ENCODE measurements around the gene PWP2. TPM values are rescaled to one million over a fixed set of nuclear protein-coding genes. Genes with fewer than 3 reads are reported as not detected.
"Not testable (repeated sequence)": the region's sequence is repeated elsewhere in the genome, so short reads cannot be mapped to it uniquely, and the experiment has no call there.

PWP2 gene
- total RNA-seq, 1 experiment from 2014 or later = 1.4 TPM

DNA sequence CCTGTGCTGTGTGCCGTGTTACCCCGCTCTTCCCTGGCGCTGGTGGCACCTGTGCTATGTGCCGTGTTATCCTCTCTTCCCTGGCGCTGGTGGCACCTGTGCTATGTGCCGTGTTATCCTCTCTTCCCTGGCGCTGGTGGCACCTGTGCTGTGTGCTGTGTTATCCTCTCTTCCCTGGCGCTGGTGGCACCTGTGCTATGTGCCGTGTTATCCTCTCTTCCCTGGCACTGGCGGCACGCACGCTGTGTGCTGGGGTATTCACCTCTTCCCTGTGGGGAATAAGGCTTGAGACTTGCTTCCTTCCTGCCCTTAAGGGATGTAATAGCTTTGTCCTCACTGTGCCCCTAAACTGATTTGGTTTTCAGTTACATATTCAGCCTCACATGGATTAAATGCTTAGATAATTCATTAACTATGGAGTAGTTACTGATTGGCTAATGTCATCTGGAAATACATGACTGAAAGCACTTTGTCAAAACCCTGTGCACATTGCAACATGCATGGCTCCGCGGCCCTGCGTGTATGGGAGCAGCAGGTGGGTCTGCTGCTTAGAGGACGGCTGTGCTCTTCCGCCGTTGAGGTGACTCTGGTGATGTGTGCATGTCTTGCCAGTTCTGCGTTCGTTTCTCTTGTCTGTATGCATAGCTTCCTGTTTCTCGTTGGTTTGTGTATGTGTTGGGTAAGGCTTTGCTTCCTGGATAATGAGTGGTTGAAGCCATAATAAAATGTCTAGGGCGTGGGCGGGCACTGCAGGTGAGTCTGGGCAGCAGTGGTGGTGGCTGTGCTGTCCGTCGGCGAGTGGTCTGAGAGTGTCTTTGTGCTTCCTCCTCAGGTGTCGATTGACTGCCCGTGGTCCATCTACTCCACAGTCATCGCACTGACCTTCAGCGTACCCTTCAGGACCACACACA, 17.9 kb upstream of the PWP2 start:
- H3K27ac ChIP-seq = no peak overlapping the region
- H3K4me3 ChIP-seq = no peak overlapping the region
- no peaks in the 10 kb centered on the region for H3K27me3 ChIP-seq
- H3K4me1 ChIP-seq = peaks cover 9% of the 10 kb centered on the region
- H3K36me3 ChIP-seq = peaks cover 25% of the 10 kb centered on the region; the same call in 1 of the 2 replicates
- no peaks in the 10 kb centered on the region for H3K9me3 ChIP-seq (replicated peaks)
- no peak for DNase-seq

DNA sequence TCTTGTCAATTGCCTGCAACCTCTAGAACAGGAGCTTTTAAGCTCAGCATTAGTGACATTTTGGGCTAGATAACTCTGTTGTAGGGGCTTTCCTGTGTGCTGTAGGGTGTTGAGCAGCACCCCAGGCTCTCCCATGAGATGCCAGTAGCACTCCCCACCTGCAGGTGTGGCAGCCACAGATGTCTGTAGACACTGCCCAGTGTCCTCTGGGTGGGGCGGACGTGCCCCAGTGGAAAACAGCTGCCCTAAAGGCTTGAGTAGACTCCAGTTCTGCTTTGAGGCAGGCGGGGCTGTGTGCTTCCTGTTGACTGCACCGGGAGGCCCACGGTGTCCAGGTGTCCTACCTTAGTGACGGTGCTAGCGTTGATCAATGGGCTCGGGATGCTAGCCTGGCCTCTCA, 16.9 kb upstream of the PWP2 start:
- no peak overlapping the region for H3K27ac ChIP-seq
- no peaks in the 10 kb centered on the region for H3K9me3 ChIP-seq (replicated peaks)
- H3K27me3 ChIP-seq = no peaks in the 10 kb centered on the region
- no peak overlapping the region for H3K4me3 ChIP-seq
- H3K36me3 ChIP-seq = peaks cover 30% of the 10 kb centered on the region; the same call in 1 of the 2 replicates
- DNase-seq = no peak
- peaks cover 15% of the 10 kb centered on the region for H3K4me1 ChIP-seq

DNA sequence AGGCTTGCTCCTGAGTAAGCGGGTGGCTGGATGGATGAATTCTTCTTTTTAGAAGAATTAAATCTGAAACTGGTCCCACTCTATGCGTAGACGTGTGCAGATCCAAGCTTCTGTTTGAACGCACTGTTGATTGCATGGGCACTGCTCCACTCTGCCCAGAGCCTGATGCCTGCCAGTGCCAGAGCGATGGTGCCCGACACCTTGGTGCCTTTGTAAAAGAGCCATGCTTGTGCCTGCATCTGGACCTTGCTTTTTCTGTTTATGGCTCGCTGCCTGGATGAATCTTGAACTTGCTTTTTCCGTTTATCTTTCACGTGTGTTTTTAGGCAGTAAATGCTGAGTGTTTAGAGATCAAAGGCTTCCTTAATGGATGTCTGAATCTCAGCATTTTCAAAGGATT, 15.0 kb upstream of the PWP2 start:
- no peak for DNase-seq

DNA sequence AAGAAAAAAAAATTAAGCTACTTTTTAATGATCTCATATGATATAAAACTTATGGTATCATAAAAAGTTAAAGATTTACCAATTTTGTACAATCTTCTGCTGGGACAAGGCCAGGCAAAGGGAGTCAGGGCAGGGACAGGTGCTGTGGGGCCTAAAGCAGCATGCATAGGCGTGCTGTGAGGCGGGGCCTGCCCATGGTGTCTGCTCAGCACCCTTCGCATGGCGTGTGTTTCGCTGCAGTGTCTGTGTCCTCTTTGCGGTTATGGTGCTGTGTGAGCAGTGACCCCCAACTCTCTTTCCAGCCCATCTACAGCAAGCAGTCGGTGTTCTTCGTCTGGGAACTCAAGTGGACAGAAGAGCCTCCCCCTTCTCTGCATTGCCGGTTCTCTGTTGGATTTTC, 13.4 kb upstream of the PWP2 start:
- no peak overlapping the region; the same call in 1 of the 2 replicates for H3K27ac ChIP-seq
- no peak overlapping the region for H3K4me3 ChIP-seq
- DNase-seq = peak in 1 of 2 experiments; percentile 41
- H3K27me3 ChIP-seq = no peaks in the 10 kb centered on the region
- no peaks in the 10 kb centered on the region for H3K9me3 ChIP-seq (replicated peaks)
- H3K36me3 ChIP-seq = peaks cover 27% of the 10 kb centered on the region; the same call in 1 of the 2 replicates
- H3K4me1 ChIP-seq = peaks cover 17% of the 10 kb centered on the region

More for the DNA sequence above, 15.0 kb upstream of the PWP2 start:
- peaks cover 27% of the 10 kb centered on the region; the same call in 1 of the 2 replicates for H3K36me3 ChIP-seq
- H3K4me3 ChIP-seq = no peak overlapping the region
- H3K27me3 ChIP-seq = no peaks in the 10 kb centered on the region
- peaks cover 17% of the 10 kb centered on the region for H3K4me1 ChIP-seq
- H3K9me3 ChIP-seq (replicated peaks) = no peaks in the 10 kb centered on the region
- no peak overlapping the region for H3K27ac ChIP-seq

DNA sequence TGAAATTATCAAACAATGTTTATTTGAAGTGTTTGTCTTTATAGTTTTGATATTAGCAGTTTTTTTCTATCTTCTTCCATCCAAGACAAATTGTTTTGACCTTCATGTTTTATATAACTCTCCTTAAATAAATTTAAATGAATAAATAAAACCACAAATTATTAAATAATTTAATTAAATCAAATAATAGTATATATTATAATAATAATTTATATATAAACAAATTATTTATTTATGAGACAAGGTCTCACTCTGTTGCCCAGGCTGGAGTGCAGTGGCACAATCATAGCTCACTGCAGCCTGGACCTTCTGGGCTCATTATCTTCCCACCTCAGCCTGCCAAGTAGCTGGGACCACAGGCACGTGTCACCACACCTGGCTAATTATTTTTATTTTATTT, 12.4 kb upstream of the PWP2 start:
- Histone ChIP-seq H3K4me3 (no peak overlapping the region), H3K27me3 (no peaks in the 10 kb centered on the region), H3K27ac (no peak overlapping the region), H3K4me1 (peaks cover 17% of the 10 kb centered on the region), H3K9me3 (replicated peaks) (no peaks in the 10 kb centered on the region), H3K36me3 (peaks cover 24% of the 10 kb centered on the region; the same call in 1 of the 2 replicates)
- DNase-seq = no peak

DNA sequence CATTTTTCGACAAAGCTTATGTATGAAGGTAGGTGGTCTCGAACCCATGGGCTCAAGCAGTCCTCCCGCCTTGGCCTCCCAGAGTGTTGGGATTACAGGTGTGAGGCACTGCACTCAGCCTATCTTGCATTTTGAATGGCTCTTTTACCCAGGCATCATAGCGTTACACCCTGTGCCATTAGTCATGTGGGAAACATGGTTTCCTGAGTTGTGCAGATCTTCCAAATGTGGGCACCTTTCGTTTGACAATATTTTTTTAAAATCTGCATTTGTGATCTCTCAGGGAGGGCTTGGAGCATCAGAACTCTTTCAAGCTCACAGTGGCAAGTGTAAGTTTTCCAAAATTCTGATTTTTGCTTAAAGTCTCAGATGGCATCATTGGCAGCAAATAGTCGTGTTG, 8.7 kb upstream of the PWP2 start:
- H3K4me1 ChIP-seq = peaks cover 17% of the 10 kb centered on the region
- H3K9me3 ChIP-seq (replicated peaks); H3K27ac ChIP-seq; DNase-seq; H3K27me3 ChIP-seq; H3K4me3 ChIP-seq; H3K36me3 ChIP-seq: not testable (repeated sequence)

DNA sequence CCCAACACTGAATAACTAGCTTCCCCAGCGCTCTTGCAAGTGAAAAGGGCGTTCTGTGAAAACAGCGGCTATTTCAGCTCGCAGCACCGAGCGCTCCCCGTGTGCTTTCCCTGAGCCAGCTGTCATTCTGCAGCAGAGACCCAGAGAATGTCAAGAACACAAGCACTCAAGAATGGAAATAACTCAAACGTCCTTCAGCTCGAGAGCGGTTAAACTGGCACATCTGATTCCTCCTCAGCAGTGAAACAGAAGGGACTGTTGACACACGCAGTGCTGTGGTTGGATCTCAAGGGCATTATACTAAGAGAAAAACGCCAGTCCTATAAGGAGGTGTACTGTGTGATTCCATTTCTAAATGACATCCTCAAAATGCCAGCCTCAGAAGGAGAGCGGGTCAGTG, 8.2 kb upstream of the PWP2 start:
- peaks cover 13% of the 10 kb centered on the region for H3K4me1 ChIP-seq
- H3K9me3 ChIP-seq (replicated peaks); DNase-seq; H3K36me3 ChIP-seq; H3K4me3 ChIP-seq; H3K27ac ChIP-seq; H3K27me3 ChIP-seq: not testable (repeated sequence)

DNA sequence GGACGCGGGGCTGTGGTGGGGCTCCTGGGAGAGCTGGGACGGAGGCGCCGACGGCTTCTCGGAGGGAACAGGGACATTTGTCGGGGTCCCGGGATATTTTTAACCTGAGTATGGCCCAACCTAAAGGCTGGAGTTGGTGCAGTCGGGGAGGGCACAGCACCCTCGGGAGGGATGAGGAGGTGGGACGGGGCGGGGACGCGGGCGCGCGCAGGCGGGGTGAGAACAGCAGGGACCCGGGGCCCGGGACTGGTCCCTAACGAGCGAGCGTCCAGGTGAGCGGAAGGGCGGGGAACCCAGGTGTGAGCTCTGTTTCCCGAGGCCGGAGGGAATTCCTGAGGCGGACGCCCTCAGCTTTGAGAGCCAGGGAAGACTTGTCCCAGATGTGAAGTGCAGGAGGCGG, 390 bp downstream of the PWP2 start:
- H3K27me3 ChIP-seq; H3K4me1 ChIP-seq; H3K4me3 ChIP-seq; H3K9me3 ChIP-seq (replicated peaks); H3K27ac ChIP-seq; H3K36me3 ChIP-seq; DNase-seq: not testable (repeated sequence)

DNA sequence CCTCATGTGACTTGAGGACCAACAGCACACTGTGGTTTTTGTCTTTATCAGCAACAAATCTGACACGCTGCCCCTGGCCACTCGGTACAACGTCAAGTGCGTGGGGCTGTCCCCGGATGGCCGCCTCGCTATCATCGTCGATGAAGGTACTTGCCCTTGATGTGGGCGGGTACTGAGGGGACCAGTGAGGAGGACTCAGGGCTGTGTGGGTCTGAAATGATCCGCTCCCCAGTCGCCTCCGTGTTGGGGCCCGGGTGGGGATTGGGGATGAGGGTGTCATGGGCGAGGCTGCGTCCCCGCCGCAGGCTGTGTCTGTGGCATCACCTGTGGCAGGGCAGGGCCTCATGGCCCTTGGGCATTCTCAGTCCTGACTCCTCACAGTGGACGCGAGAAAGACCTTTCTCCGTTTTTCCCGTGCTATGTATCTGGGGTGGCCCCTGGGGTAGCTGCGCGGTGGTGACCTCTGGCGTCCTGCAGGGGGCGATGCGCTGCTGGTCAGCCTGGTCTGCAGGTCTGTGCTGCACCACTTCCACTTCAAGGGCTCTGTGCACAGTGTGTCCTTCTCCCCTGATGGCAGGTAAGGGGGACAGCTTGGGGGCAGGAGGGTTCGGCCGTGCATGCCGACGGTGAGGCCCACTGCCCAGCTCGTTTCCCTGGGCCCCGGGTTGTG, 6.6 kb downstream of the PWP2 start:
- not testable (repeated sequence) for H3K27me3 ChIP-seq; DNase-seq; H3K4me3 ChIP-seq; H3K27ac ChIP-seq; H3K36me3 ChIP-seq; H3K9me3 ChIP-seq (replicated peaks); H3K4me1 ChIP-seq

DNA sequence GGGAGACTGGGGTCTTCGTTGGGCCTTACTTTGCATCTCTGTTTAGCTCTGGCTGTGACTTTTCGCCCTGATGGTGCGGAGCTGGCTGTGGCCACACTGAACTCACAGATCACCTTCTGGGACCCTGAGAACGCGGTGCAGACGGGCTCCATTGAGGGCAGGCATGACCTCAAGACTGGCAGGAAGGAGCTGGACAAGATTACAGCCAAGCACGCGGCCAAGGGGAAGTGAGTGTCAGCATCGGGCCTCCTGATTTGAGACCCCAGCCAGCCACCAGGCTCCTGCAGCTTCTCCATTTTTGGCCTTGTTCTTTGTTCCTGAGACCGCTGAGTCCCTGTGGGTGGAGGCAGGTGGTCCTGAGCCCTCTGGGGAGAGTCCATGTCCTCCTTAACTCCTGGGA, 14.9 kb downstream of the PWP2 start:
- not testable (repeated sequence) for H3K36me3 ChIP-seq; DNase-seq; H3K9me3 ChIP-seq (replicated peaks)

DNA sequence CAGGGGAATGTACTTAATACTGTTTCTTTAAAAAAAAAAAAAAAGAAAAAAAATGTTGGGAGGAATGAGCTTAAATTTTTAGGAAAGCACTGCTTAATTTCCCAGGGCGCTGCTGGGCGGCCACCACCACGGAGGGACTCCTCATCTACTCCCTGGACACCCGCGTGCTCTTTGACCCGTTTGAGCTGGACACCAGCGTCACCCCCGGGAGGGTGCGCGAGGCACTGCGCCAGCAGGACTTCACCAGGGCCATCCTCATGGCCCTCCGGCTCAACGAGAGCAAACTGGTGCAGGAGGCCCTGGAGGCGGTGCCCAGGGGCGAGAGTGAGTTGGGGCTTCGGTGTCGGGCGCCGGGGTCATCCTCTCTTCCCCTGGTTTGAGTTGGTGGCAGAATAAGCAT, 20.6 kb downstream of the PWP2 start:
- H3K27me3 ChIP-seq; H3K9me3 ChIP-seq (replicated peaks); H3K4me3 ChIP-seq; DNase-seq; H3K4me1 ChIP-seq; H3K36me3 ChIP-seq; H3K27ac ChIP-seq: not testable (repeated sequence)

More for the DNA sequence above, 14.9 kb downstream of the PWP2 start:
- H3K27ac ChIP-seq, H3K27me3 ChIP-seq, H3K4me1 ChIP-seq, H3K4me3 ChIP-seq: not testable (repeated sequence)

DNA sequence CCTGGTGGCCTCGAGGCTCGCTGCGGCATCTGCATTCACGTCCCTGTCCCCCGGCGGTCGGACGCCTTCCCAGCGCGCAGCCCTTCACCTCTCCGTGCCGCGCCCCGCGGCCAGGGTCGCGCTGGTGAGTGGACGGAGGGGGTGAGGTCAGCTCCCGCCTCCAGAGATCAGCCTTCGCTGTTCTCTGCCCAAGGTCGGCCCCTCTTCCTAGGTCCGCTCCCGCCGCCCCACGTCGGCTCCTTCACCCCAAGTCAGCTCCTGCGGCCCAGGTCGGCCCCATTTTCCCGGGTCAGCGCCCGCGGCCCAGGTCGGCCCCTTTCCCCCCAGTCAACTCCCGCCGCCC, 26.5 kb downstream of the PWP2 start:
- H3K36me3 ChIP-seq; H3K9me3 ChIP-seq (replicated peaks); DNase-seq; H3K27me3 ChIP-seq; H3K27ac ChIP-seq; H3K4me3 ChIP-seq; H3K4me1 ChIP-seq: not testable (repeated sequence)

DNA sequence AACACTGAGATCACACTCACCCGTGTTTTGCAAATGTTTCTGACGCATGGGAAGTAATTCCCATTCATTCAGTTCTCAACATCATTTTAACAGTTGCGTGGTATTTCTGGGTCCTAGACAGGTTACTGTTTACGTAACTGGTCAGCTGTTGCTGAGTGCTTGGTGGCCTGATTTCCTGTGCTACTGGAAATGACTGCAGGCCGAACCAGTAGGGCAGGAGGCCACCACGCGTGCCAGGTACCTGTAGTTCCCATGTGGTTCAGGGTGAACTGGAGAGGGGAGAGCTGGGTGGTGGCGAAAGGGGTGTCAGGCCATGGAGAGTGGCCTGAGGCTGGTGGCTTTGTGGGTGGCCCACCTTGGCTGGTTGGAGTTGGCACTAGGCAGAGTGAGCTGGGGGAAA, 27.5 kb downstream of the PWP2 start:
- H3K4me3 ChIP-seq; H3K36me3 ChIP-seq; H3K9me3 ChIP-seq (replicated peaks); DNase-seq; H3K27ac ChIP-seq; H3K4me1 ChIP-seq; H3K27me3 ChIP-seq: not testable (repeated sequence)

DNA sequence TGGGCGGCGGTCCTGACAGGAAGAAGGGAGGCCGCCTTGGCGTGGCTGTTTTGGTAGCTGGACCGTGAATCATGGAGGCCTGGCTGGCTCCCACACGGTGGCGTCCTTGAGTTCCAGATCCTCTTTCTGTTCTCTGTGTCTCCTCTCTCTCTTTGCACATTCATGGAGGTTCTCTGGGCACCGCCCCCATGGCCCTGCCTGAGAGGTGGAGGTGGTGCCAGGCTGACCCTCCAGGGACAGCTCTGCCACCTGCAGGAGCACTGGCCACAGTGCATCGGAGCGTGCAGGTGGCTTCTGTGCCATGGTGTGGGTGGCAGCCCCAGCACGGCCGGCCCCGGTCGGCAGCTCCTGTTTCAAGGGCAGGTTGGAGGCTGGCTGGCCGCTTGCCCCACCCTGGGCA, 30.8 kb downstream of the PWP2 start:
- H3K27me3 ChIP-seq; H3K36me3 ChIP-seq; H3K4me1 ChIP-seq; H3K27ac ChIP-seq; DNase-seq; H3K4me3 ChIP-seq; H3K9me3 ChIP-seq (replicated peaks): not testable (repeated sequence)

DNA sequence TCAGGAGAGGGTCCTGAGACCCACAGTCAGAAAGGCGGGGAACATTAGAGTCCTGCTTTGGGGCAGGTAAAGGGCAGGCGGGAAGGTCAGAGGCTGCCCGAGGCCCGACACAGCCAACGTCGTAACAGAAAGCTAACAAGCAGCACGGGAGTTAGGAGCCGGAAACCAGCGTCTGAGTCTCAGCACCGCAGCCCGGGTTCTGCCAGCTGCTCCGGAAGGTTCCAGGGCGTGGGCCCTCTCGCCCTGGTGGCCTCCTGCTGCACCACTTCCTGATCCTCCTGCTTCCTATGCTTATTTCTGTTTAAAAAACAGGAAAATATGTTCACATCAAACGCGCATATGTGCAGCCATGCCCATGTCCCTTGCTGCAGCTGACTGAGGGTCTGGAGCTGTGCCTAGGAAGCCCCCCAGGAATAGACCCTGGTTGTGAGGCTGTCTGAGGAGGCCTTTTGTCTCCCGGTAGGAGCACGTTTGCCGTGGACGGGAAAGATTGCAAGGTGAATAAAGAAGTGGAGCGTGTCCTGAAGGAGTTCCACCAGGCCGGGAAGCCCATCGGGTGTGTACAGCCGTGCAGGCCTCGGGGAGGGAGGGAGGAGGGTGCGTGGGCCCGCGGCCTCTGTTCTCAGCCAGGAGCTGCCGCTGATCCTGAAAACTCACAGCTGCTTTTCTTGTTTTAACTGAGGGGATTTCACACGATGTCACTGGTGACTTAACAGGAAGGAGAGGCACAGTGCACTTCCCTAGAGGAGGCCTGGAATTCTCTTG, 32.8 kb downstream of the PWP2 start:
- H3K9me3 ChIP-seq (replicated peaks); H3K4me3 ChIP-seq; H3K36me3 ChIP-seq; DNase-seq; H3K4me1 ChIP-seq; H3K27ac ChIP-seq; H3K27me3 ChIP-seq: not testable (repeated sequence)

All from SJCRH30 (cell line).